Limb (tissue), 2 donors: ENCODE data around the gene SMYD5.

Experiments
- DNase-seq, 2 donors: peaks; one replicate each; pipeline ENCODE4 v3.0.0-alpha.2; 2016; ENCODE audit errors: extremely low spot score in 2 of 2

The SMYD5 gene

GRCh38 chr2:73205611-73206010, 8.4 kb upstream of the SMYD5 start:
- DNase-seq, result no peak

GRCh38 chr2:73208258-73208657, 5.8 kb upstream of the SMYD5 start:
- no peak for DNase-seq

- DNase-seq, result no peak
Observed at GRCh38 chr2:73210019-73210418, 4.0 kb upstream of the SMYD5 start.

GRCh38 chr2:73210696-73211095, 3.3 kb upstream of the SMYD5 start:
- no peak for DNase-seq

GRCh38 chr2:73212098-73212447, 2.0 kb upstream of the SMYD5 start:
- DNase-seq, result no peak

GRCh38 chr2:73212448-73213176, 1.4 kb upstream of the SMYD5 start:
- peak; percentile 41 to 76 for DNase-seq

GRCh38 chr2:73215254-73215653, 1.2 kb downstream of the SMYD5 start:
- DNase-seq, result no peak

- no peak for DNase-seq
Observed at GRCh38 chr2:73217160-73217559, 3.1 kb downstream of the SMYD5 start.

- DNase-seq, result no peak
Observed at GRCh38 chr2:73217826-73218225, 3.8 kb downstream of the SMYD5 start.

- DNase-seq, result no peak
Observed at GRCh38 chr2:73218298-73218697, 4.3 kb downstream of the SMYD5 start.

- DNase-seq, result no peak
Observed at GRCh38 chr2:73223821-73224220, 9.8 kb downstream of the SMYD5 start.

- DNase-seq, result no peak
Observed at GRCh38 chr2:73225513-73226360, 11.7 kb downstream of the SMYD5 start.

GRCh38 chr2:73227086-73227485, 13.0 kb downstream of the SMYD5 start:
- DNase-seq, result no peak

- no peak for DNase-seq
Observed at GRCh38 chr2:73228631-73229030, 14.6 kb downstream of the SMYD5 start.

GRCh38 chr2:73232403-73233153, 18.5 kb downstream of the SMYD5 start:
- DNase-seq, result no peak

GRCh38 chr2:73233154-73233931, 19.3 kb downstream of the SMYD5 start, which contains the start of gene PRADC1:
PRADC1 (minus strand) TSS chr2:73233239; CDS start chr2:73233160, 79 bp downstream.
- peak; percentile 97 to 99 for DNase-seq

- peak; percentile 90 to 91 for DNase-seq
Observed at GRCh38 chr2:73233932-73234832, 20.1 kb downstream of the SMYD5 start, which contains the start of gene CCT7. CCT7 (plus strand) TSS chr2:73234308; CDS start chr2:73234379, 71 bp downstream.

GRCh38 chr2:73235315-73236028, 21.4 kb downstream of the SMYD5 start:
- no peak for DNase-seq

- DNase-seq, result no peak
Observed at GRCh38 chr2:73237168-73237567, 23.1 kb downstream of the SMYD5 start.
